Mesenteric fat pad (tissue), 1 donor: Measurements from ENCODE around the gene EFL1. TPM values are rescaled to one million over a fixed set of nuclear protein-coding genes. Genes with fewer than 3 reads are reported as not detected.

Source experiments
- DNase-seq: peaks from one replicate; pipeline ENCODE4 v3.0.0-alpha.2; 2020; ENCODE audit warnings: low spot score
- total RNA-seq: library from RNA; stranded (reverse); fragmentation: NEBNext Ultra II Directional; extraction: Animal tissue kit (Norgen Biotek cat#: 25700); gene quantifications from one replicate; pipeline ENCODE4 v1.2.1, GENCODE V29; 2021
- donor health status: DM: yes; HTN: yes; CAD: no.

The EFL1 gene
- total RNA-seq, 1 donor from 2014 or later: 21.6 TPM

- DNase-seq: no peak
These were observed 94.2 kb downstream of the EFL1 start for GRCh38 chr15:82168296-82168695.

GRCh38 chr15:82165948-82166376 is 96.6 kb downstream of the EFL1 start:
- DNase-seq: no peak

DNA sequence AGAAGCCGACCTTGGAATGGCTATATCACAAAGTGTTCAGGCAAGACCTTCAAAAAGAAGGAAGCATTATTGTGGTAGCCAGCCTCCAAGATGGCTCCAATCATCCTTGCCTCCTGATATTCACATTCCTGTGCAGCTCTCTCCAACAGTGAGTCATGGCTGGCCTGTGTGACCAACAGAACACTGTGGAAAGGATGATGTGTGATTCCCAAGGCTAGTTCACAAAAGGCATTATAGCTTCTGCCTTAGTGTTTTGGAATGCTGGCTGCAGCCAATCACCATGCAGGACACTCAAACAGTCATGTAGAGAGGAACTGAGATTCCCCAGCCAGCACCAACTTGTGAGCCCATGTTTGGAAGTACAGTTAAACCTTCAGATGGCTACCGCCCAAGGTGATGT is 102.6 kb downstream of the EFL1 start:
- DNase-seq: no peak

DNA sequence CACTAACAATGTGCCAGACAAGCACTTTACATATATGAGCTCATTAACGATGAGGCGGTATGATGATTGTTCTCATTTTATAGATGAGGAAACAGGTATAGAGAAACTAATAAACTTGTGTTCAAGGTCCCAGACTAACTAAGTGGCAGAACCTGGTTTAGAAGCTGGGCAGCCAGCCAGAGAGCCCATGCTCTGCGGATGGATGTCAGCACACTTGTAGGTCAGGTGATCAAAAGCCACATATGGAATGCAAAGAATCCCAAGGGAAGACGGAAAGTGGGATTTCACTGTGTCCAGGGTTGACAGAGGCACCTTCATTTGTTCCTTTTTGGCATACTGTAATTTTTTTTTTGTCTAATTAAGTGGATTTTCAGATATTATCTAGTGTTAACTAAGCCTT is 103.7 kb downstream of the EFL1 start:
- no peak for DNase-seq

- no peak for DNase-seq
These were observed 111.9 kb downstream of the EFL1 start for GRCh38 chr15:82150645-82151044.

DNA sequence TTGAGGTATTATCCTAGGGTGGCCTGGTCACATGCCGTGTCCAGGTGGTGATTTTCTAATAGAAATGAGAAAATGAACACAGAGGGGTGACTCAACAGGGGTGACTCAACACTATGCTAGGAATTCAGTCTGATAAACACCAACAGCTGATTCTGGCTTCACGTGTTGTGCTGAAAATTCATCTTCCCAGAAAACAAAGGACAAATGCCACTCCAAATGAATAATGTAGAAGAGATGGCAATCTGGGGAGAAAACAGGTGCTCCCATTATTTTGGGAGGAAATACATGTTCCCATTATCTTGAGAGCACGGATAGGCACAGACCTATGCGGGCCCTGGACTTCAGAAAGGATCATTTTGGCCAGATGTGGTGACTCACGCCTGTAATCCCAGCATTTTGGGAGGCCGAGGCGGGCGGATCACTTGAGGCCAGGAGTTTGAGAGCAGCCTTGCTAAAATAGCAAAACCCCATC is 115.5 kb downstream of the EFL1 start:
- no peak for DNase-seq

DNA sequence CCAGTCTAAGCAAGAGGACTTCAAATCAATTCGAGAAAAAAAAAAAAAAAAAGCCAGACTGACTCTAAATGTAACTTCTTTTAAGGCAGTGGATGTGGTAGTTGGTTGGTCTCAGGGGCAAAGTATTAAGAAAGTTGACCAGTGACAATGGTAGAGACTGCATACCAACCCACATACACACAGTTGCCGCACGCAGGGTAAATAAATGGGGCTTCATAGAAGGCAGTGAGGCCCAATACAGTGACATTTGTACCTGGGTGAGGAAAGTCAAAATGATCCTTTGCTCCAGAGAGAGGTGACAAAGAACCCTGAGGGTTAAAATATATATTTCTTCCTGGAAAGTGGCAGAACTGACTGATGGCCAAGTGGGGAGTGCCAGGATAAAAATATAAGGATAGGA is 116.0 kb downstream of the EFL1 start:
- no peak for DNase-seq

DNA sequence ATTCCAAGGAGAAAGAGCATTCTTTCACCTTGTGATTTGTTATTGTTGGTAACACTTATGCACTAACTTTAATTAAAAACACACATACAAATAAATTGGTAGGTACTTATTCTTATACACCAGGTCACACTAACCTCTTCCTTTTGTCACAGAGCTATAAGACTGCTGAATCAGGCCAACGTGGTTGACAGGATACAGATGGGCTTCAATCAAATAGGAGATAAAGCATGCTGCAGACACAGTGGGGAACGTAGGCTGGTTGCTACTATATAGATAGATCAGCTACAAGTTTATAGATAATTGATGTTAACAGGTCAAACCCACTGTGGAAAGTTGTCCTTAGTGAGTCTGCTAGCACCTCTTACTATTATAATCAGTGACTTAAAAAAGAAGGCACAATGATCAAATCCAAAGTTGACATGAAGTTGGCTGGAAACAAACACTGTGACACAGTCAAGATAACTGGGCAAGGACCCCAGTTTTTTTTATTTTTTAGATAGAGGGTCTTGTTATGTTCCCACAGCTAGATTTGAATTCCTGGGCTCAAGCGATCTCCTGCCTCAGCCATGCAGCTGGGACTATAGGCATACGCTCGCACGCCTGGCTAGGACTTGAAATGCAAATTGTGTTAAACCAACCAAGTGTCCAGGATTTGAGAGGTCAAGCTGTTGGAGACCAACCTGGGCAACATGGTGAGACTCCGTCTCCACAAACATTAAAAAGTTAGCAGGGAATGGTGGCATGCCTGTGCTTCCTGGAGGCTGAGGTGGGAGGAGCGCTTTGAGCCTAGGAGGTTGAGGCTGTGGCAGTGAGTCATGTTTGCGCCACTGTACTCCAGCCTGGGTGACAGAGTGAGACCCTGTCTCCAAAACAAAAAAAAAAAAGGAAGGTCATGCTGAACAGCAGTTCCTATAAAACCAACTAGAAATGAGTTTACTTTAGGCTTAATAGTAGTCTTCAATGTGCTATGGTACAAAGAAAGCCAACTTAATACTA is 118.8 kb downstream of the EFL1 start:
- DNase-seq: no peak

DNA sequence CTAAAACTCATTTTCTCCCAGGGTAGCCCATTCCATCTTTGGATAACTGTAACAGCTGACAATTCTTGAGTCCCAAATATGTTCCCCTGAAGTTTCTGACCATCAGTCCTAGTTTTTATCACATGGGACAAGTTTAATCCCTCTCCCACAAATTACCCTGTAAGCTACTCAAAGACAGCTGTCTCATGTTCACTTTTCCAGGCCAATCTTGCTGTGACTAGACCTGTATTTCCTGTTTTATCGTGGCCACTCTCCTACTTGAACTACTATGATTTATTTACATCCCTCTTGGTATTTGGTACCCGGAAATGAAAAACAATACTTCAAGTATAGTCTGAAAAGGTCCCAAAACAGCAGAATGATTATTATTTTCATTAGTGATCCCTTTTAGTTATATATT is 121.6 kb downstream of the EFL1 start:
- no peak for DNase-seq

GRCh38 chr15:82139823-82140268 is 122.7 kb downstream of the EFL1 start:
- no peak for DNase-seq

DNA sequence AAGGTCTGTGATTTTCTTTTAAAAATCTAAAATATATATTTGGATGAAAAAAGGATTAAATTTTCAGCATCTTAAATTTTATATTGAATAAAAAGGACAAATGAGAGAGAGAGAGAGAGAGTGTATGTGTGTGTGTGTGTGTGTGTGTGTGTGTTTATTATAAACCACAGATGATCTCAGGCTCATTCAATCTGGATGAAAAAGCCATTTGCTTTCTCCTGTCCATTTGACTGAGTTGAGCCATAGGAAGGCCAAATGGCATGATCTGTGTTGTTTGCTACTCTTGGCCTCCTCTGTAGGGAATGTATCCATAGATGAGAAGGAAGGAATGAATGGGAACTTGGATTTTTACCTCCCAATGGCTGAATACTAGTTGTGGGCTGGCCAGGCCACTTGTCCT is 124.2 kb downstream of the EFL1 start:
- DNase-seq: no peak

DNA sequence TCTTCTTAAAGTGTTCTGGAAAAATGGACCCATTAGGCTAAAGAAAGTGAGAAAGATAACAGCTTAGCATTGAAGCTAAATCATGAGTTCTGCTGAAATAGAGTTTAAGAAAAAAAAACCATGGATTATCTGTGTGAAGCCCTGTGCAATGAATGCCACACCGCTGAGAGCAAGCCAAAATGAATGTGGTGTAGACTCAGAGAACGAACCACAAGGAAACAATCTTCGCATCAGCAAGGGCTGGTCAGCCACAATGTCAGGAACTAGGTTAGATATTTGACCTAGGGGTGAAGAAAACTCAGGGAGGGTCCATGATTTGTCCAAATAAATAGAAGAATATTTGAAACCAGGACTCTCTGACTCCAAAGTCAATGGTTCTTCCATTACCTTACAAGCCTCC is 125.3 kb downstream of the EFL1 start:
- no peak for DNase-seq

DNA sequence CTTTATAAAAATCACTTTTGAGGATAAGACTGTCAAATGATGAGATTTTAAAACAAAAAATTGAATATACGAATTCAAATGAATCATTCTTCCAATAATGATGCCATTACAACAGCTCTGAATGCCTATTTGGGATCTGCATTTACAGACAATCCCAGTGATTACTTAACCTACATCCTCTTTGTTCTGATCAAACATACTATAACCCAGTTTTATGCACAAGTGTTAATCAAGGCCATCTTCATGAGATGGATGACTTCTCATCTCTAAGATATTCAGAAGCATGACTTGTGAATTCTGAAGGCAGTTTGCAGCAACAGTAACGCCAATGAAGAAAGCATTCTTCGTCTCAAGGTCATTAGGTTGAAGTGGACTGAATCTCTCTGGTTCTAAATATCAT is 126.4 kb downstream of the EFL1 start:
- DNase-seq: no peak

- DNase-seq: no peak
These were observed 126.9 kb downstream of the EFL1 start for GRCh38 chr15:82135638-82136037.

DNA sequence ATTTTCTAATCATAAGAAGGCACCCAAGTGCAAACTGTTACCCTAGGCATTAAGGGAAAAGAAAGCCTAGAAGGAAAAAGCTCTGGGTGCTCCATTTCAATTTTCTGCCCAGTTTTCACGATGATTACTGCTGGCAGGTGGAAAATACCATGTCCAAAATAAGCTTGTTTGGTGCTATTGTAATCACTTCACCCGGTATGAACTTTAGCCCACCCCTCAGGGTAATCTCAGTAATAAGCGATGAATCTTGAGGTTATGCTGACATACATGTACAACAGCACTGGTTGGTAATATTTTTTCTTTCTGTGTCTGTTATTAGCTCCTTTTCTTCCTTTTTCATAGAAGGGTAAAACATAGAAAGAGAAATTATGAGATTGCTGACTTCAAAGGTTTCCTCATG is 128.1 kb downstream of the EFL1 start:
- no peak for DNase-seq

GRCh38 chr15:82133251-82133650 is 129.3 kb downstream of the EFL1 start:
- DNase-seq: no peak

GRCh38 chr15:82132742-82133141 is 129.8 kb downstream of the EFL1 start:
- DNase-seq: no peak

- no peak for DNase-seq
These were observed 130.4 kb downstream of the EFL1 start for GRCh38 chr15:82132096-82132495.

GRCh38 chr15:82130248-82130647 is 132.3 kb downstream of the EFL1 start:
- no peak for DNase-seq

- DNase-seq: no peak
These were observed 132.8 kb downstream of the EFL1 start for GRCh38 chr15:82129761-82130160.

- DNase-seq: no peak
These were observed 133.3 kb downstream of the EFL1 start for GRCh38 chr15:82129149-82129692.

- no peak for DNase-seq
These were observed 134.0 kb downstream of the EFL1 start for GRCh38 chr15:82128401-82129148.
